HepG2 (cell line): ENCODE measurements around the gene C14orf93. TPM values are rescaled to one million over a fixed set of nuclear protein-coding genes. Genes with fewer than 3 reads are reported as not detected.

Source experiments
- ATF3 ChIP-seq: sonication (generic); formaldehyde crosslinking; IDR thresholded peaks from 2 replicates; pipeline ENCODE4 v1.4.0; 2020; ENCODE audit warnings: missing genetic modification reagents
- CREM ChIP-seq, 2 experiments: sonication (generic) in 1 of 2; formaldehyde crosslinking in 1 of 2; IDR thresholded peaks; 2 replicates each; pipeline versions ENCODE4 v1.4.0 to v1.6.1; 2016 to 2020; ENCODE audit warnings: antibody characterized with exemption in 1 of 2, mild to moderate bottlenecking in 1 of 2, missing genetic modification reagents in 1 of 2
- DMAP1 ChIP-seq: IDR thresholded peaks from 2 replicates; pipeline ENCODE4 v1.6.1; 2016
- FLYWCH1 ChIP-seq: sonication (generic); formaldehyde crosslinking; IDR thresholded peaks from 2 replicates; pipeline ENCODE4 v1.8.1; 2023; ENCODE audit warnings: mild to moderate bottlenecking, missing genetic modification reagents
- GMEB1 ChIP-seq: sonication (generic); formaldehyde crosslinking; IDR thresholded peaks from 2 replicates; pipeline ENCODE4 v1.5.1; 2020; ENCODE audit warnings: missing genetic modification reagents, mild to moderate bottlenecking, borderline replicate concordance
- HMGA1 ChIP-seq: sonication (generic); formaldehyde crosslinking; conservative IDR thresholded peaks from 2 replicates; pipeline ENCODE4 v1.4.0; 2020; ENCODE audit warnings: missing genetic modification reagents
- HOMEZ ChIP-seq: IDR thresholded peaks from 2 replicates; pipeline ENCODE4 v1.6.1; 2016; ENCODE audit warnings: low read depth
- HOXA7 ChIP-seq: sonication (generic); formaldehyde crosslinking; IDR thresholded peaks from 2 replicates; pipeline ENCODE4 v1.8.1; 2022; ENCODE audit warnings: mild to moderate bottlenecking, missing genetic modification reagents, moderate library complexity
- POLR2AphosphoS5 ChIP-seq: IDR thresholded peaks from 2 replicates; pipeline ENCODE4 v1.6.1; 2012; ENCODE audit warnings: low read depth, low read length
- PRPF4 ChIP-seq: fragments of 200-400 bp; formaldehyde crosslinking; IDR thresholded peaks from 2 replicates; pipeline ENCODE4 v1.6.1; 2016; ENCODE audit warnings: low read length, low read depth; ENCODE audit not compliant: poor library complexity, severe bottlenecking
- SNAPC2 ChIP-seq: sonication (generic); formaldehyde crosslinking; IDR thresholded peaks from 2 replicates; pipeline ENCODE4 v1.8.1; 2022; ENCODE audit warnings: mild to moderate bottlenecking, missing genetic modification reagents
- SYNCRIP ChIP-seq: fragments of 200-400 bp; formaldehyde crosslinking; IDR thresholded peaks from 2 replicates; pipeline ENCODE4 v1.6.1; 2018; ENCODE audit warnings: mild to moderate bottlenecking, low read depth, low read length; ENCODE audit not compliant: insufficient read depth
- ZBTB42 ChIP-seq: sonication (generic); formaldehyde crosslinking; IDR thresholded peaks from 2 replicates; pipeline ENCODE4 v1.5.0; 2020; ENCODE audit warnings: mild to moderate bottlenecking, missing genetic modification reagents
- ZBTB46 ChIP-seq: sonication (generic); formaldehyde crosslinking; IDR thresholded peaks from 2 replicates; pipeline ENCODE4 v1.4.0; 2020; ENCODE audit warnings: mild to moderate bottlenecking, missing genetic modification reagents, borderline replicate concordance
- ZFX ChIP-seq: sonication (generic); formaldehyde crosslinking; IDR thresholded peaks from 2 replicates; pipeline ENCODE4 v1.4.0; 2020; ENCODE audit warnings: mild to moderate bottlenecking, low read depth, missing genetic modification reagents, moderate library complexity
- ZMYM2 ChIP-seq: sonication (generic); formaldehyde crosslinking; IDR thresholded peaks from 2 replicates; pipeline ENCODE4 v1.8.0; 2022; ENCODE audit warnings: mild to moderate bottlenecking, missing genetic modification reagents
- ZNF101 ChIP-seq: sonication (generic); formaldehyde crosslinking; IDR thresholded peaks from 2 replicates; pipeline ENCODE4 v1.4.0; 2020; ENCODE audit warnings: mild to moderate bottlenecking, low read depth, missing genetic modification reagents, borderline replicate concordance
- ZNF367 ChIP-seq: sonication (generic); formaldehyde crosslinking; IDR thresholded peaks from 2 replicates; pipeline ENCODE4 v1.4.0; 2020; ENCODE audit warnings: missing genetic modification reagents, borderline replicate concordance
- ZNF441 ChIP-seq: sonication (generic); formaldehyde crosslinking; IDR thresholded peaks from 2 replicates; pipeline ENCODE4 v1.7.0; 2021; ENCODE audit warnings: missing genetic modification reagents, borderline replicate concordance
- ZNF615 ChIP-seq: sonication (generic); formaldehyde crosslinking; IDR thresholded peaks from 2 replicates; pipeline ENCODE4 v1.5.0; 2020; ENCODE audit warnings: mild to moderate bottlenecking, missing genetic modification reagents, borderline replicate concordance
- ZNF737 ChIP-seq: sonication (generic); formaldehyde crosslinking; IDR thresholded peaks from 2 replicates; pipeline ENCODE4 v1.5.0; 2020; ENCODE audit warnings: missing genetic modification reagents, mild to moderate bottlenecking, borderline replicate concordance
- polyA plus RNA-seq, 8 experiments: library from polyadenylated mRNA; depleted of rRNA in 3 of 8; stranded (reverse) in 7 of 8; unstranded in 1 of 8; fragments of >200 nt; fragmentation: Illumina TruSeq in 4 of 8; extraction: Trizol in 4 of 8; gene quantifications; 2 replicates each; pipeline versions ENCODE4 v1.2.1 to v1.2.3, GENCODE V29; 2011 to 2016; ENCODE audit warnings: low read depth in 4 of 8, missing spikeins in 1 of 8, mixed read lengths in 1 of 8; ENCODE audit not compliant: insufficient read depth in 1 of 8
- total RNA-seq, 5 experiments: library from RNA; depleted of rRNA; stranded (reverse); fragments of >200 nt; fragmentation: Illumina TruSeq; extraction: Trizol; gene quantifications; 2 replicates each; pipeline ENCODE4 v1.2.3, GENCODE V29; 2016; ENCODE audit warnings: low read depth in 1 of 5
- TF ChIP-seq, protein P1 (sequence below): sonication (generic); formaldehyde crosslinking; IDR thresholded peaks from 2 replicates; pipeline ENCODE4 v1.5.0; 2020; ENCODE audit warnings: mild to moderate bottlenecking, missing genetic modification reagents, borderline replicate concordance

The C14orf93 gene
- total and polyA plus RNA-seq, 2 of the 13 experiments (the other 11 are each of a cell fraction or from before 2014, with no cell fraction given), result 11.4 to 22.5 TPM

- TF ChIP-seq ATF3 (CRISPR knock-in tag) (peak; percentile 79), PRPF4 (peak; percentile 95), ZNF441 (CRISPR knock-in tag) (no peak), SYNCRIP (no peak), ZNF101 (CRISPR knock-in tag) (no peak; the same call in 1 of the 2 replicates), ZBTB42 (peak; percentile 86; the same call in 1 of the 2 replicates), GMEB1 (CRISPR knock-in tag) (peak; percentile 96), SNAPC2 (CRISPR knock-in tag) (no peak), POLR2AphosphoS5 (peak; percentile 95), ZNF615 (CRISPR knock-in tag) (no peak), FLYWCH1 (CRISPR knock-in tag) (no peak), HMGA1 (CRISPR knock-in tag) (no peak), ZBTB46 (CRISPR knock-in tag) (peak; percentile 98), ZNF737 (CRISPR knock-in tag) (no peak), ZFX (CRISPR knock-in tag) (peak; percentile 75; the same call in 1 of the 2 replicates), ZNF367 (CRISPR knock-in tag) (no peak), CREM (IDR thresholded peaks at IDR 0.05) (no peak), CREM (CRISPR knock-in tag; IDR thresholded peaks at IDR 0.05) (no peak; the same call in 1 of the 2 replicates), HOMEZ (CRISPR knock-in tag) (peak; percentile 89), ZMYM2 (no peak), DMAP1 (CRISPR knock-in tag) (peak; percentile 100), HOXA7 (CRISPR knock-in tag) (no peak)
- TF ChIP-seq, protein P1, sequence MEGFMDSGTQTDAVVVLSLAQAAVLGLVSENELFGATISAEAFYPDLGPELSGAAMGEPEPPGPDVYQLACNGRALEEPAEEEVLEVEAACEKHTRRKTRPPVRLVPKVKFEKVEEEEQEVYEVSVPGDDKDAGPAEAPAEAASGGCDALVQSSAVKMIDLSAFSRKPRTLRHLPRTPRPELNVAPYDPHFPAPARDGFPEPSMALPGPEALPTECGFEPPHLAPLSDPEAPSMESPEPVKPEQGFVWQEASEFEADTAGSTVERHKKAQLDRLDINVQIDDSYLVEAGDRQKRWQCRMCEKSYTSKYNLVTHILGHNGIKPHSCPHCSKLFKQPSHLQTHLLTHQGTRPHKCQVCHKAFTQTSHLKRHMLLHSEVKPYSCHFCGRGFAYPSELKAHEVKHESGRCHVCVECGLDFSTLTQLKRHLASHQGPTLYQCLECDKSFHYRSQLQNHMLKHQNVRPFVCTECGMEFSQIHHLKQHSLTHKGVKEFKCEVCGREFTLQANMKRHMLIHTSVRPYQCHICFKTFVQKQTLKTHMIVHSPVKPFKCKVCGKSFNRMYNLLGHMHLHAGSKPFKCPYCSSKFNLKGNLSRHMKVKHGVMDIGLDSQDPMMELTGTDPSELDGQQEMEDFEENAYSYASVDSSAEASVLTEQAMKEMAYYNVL, result no peak
Observed at GRCh38 chr14:22982477-22983245, 27.3 kb downstream of the C14orf93 start, which contains the start of gene AJUBA (continued).
